Measurements from ENCODE around the gene PPP1R14C.
"Not testable (repeated sequence)": the region's sequence is repeated elsewhere in the genome, so short reads cannot be mapped to it uniquely, and the experiment has no call there.

The PPP1R14C gene, protein sequence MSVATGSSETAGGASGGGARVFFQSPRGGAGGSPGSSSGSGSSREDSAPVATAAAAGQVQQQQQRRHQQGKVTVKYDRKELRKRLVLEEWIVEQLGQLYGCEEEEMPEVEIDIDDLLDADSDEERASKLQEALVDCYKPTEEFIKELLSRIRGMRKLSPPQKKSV

GRCh38 chr6:150142670-150143515 lies at the start of gene PPP1R14C:
PPP1R14C (plus strand) TSS chr6:150143044; CDS start chr6:150143193, 149 bp downstream.
- DNase-seq (ENCODE audit: low read depth, low spot score), result no peak

GRCh38 chr6:150093397-150093796 lies 49.4 kb upstream of the PPP1R14C start:
- DNase-seq (ENCODE audit: low read depth, low spot score), result no peak

- DNase-seq (ENCODE audit: low read depth, low spot score), result no peak
Observed at GRCh38 chr6:150098155-150098554, 44.7 kb upstream of the PPP1R14C start.

DNA sequence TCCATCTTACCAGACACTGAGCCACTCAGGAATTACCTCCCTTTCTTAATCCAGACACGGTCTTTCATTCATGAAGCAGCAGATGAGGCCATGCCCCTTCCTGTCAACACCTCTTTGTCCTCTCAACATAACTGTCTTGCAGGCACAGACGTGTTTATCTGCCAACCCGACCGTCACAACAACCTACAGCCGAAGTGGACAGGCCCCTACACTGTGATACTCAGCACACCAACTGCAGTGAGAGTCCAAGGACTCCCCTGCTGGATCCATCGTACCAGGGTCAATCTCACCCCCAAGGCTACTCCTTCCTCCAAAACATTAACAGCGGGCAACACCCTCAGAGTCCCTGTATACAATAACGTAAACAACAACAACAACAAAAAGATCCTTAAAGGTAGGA lies 43.3 kb upstream of the PPP1R14C start:
- no peak for DNase-seq (ENCODE audit: low read depth, low spot score)

- no peak for DNase-seq (ENCODE audit: low read depth, low spot score)
Observed at GRCh38 chr6:150099953-150100352, 42.9 kb upstream of the PPP1R14C start.

DNA sequence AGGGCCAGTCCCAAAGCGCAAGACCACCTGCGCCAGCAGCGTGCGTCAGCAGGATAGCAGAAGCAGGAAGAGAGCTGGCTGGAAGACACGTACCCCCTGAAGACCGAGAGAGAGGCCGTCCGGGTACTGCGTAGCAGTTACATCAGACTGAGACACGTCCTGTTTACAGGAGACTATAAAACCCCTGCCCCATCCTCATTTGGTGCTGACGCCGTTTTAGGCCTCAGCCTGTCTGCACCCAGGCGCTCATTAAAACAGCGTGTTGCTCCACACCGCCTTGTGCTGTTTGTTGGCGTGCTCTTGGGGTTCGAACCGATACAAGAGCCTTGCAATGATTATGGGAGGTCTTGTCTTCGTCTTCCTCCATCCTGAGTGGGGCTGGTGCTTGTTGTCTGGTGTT lies 42.1 kb upstream of the PPP1R14C start:
- DNase-seq (ENCODE audit: low read depth, low spot score), result no peak

GRCh38 chr6:150102750-150103270 lies 40.0 kb upstream of the PPP1R14C start:
- DNase-seq (ENCODE audit: low read depth, low spot score), result no peak

GRCh38 chr6:150112233-150112632 lies 30.6 kb upstream of the PPP1R14C start:
- DNase-seq (ENCODE audit: low read depth, low spot score), result no peak

- no peak for DNase-seq (ENCODE audit: low read depth, low spot score)
Observed at GRCh38 chr6:150115769-150116168, 27.1 kb upstream of the PPP1R14C start.

GRCh38 chr6:150116200-150116800 lies 26.5 kb upstream of the PPP1R14C start:
- no peak for DNase-seq (ENCODE audit: low read depth, low spot score)

GRCh38 chr6:150118203-150118602 lies 24.6 kb upstream of the PPP1R14C start:
- DNase-seq (ENCODE audit: low read depth, low spot score), result no peak

- no peak for DNase-seq (ENCODE audit: low read depth, low spot score)
Observed at GRCh38 chr6:150118627-150119026, 24.2 kb upstream of the PPP1R14C start.

- no peak for DNase-seq (ENCODE audit: low read depth, low spot score)
Observed at GRCh38 chr6:150119173-150119572, 23.7 kb upstream of the PPP1R14C start.

- no peak for DNase-seq (ENCODE audit: low read depth, low spot score)
Observed at GRCh38 chr6:150123645-150124044, 19.2 kb upstream of the PPP1R14C start.

DNA sequence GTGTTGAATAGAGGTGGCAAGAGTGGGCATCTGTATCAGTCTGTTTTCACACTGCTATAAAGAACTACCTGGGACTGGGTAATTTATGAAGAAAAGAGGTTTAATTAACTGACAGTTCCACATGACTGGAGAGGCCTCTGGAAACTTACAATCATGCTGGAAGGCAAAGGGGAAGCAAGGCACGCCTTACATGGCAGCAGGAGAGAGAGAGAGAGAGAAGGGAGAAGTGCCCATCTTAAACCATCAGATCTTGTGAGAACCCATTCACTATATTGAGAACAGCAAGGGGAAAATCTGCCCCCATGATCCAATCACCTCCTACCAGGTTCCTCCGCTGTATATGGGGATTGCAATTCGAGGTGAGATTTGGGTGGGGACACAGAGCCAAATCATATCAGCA lies 18.6 kb upstream of the PPP1R14C start:
- no peak for DNase-seq (ENCODE audit: low read depth, low spot score)

DNA sequence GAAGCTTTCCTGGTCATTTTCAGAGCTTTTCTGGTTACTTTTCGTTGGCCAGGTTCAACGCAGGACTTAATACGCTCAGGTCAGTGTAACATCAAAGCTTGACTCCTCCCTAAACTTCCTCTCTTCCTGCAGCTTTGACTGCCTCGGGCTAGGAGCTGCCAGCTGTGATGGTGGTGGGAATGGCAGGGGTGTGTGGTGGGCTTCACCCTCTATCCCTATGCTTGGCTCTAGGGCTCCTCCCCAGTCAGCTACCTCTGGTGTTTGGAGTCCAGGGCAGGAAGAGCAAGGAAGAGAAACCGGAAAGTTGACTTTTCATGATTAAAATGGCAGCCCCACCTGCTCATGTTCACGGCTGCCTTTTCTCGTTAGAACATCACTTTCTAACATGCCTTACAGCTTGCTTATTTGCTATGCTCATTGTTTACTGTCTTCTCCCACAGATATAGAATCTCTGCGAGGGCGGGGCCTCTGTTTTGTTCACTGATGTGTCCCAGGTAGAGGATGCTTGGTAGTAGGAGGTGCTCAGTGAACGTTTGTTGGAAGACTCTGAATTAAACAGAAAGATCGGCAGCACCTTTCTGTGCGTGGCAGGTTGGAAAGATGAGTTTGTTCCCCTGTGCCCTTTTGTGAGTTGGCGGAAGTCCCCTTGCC lies 16.1 kb upstream of the PPP1R14C start:
- DNase-seq (ENCODE audit: low read depth, low spot score), result no peak

DNA sequence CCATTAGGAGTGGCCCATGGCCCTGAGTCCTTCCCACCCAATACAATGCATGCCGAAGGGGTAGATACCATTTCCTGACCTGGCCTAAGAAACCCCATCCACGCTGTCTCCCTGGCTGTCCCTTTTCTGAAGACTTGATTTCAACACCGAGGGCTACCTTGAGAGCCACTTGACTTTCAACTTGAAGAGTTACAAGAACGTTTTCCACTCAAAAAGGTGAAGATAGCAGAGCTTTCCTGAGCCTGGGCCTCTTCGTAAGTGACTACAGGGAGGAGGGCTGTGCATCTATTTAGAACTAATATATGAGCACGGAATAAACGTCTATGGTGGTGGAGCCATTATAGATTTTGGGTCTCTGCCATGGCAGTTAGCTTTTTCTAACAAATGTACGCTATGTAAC lies 14.4 kb upstream of the PPP1R14C start:
- DNase-seq (ENCODE audit: low read depth, low spot score), result no peak

- no peak for DNase-seq (ENCODE audit: low read depth, low spot score)
Observed at GRCh38 chr6:150129616-150130505, 13.0 kb upstream of the PPP1R14C start.

DNA sequence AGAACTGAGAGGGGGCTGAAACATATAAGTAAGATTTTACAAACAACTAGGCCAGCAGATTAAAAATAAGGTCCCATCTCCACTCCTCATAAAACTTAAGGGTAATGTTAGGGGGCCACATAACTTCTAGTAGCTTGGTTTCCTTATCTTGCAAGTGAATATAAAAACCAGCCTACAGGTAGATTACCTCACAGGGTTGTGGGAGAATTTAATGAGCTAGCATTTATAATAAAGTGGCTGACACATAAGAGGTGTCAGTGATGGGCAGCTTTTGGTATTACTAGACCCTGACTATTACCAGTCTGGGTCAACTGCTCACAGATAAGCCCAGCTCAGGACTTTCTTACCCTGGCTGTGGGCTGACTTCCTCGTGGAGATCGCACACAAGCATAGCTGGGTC lies 9.2 kb upstream of the PPP1R14C start:
- DNase-seq (ENCODE audit: low read depth, low spot score), result no peak

GRCh38 chr6:150134280-150134920 lies 8.4 kb upstream of the PPP1R14C start:
- no peak for DNase-seq (ENCODE audit: low read depth, low spot score)

GRCh38 chr6:150137711-150138110 lies 5.1 kb upstream of the PPP1R14C start:
- not testable (repeated sequence) for DNase-seq (ENCODE audit: low read depth, low spot score)
